OCI-LY3 (cell line): Measurements from ENCODE around the gene IGFALS.

Source experiments
- EZH2phosphoT487 ChIP-seq: fragments of 200-600 bp; shearing (Covaris generic); IDR thresholded peaks from 2 replicates; pipeline ENCODE4 v1.6.1; 2018; ENCODE audit warnings: antibody characterized with exemption, mixed run types, low read depth
- TF ChIP-seq, protein P1 (sequence below): fragments of 200-600, 300-600 bp; sonication (generic); IDR thresholded peaks from 2 replicates; pipeline ENCODE4 v1.5.1; 2014; ENCODE audit warnings: antibody characterized with exemption, low read length, low read depth

DNA sequence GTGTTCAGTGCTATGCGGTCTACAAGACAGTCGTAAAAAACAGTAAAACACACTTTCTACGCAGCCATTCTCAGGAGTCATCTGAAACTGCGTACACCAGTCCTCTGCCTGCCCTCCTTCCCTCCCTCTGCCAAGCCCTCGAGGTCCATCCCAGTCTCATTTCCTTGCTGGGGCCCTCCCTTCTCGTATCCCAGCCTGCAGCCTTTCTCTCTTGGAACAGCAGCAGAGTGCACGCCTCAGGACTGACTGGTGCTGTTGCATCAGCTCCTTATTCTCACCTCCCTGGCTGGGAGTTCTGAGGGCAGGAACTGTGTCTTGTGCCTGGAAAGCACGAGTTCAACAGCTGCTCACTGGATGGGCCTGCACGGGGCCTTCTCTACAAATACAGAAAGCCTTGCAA lies 46.0 kb upstream of the IGFALS start:
- TF ChIP-seq, protein P1, sequence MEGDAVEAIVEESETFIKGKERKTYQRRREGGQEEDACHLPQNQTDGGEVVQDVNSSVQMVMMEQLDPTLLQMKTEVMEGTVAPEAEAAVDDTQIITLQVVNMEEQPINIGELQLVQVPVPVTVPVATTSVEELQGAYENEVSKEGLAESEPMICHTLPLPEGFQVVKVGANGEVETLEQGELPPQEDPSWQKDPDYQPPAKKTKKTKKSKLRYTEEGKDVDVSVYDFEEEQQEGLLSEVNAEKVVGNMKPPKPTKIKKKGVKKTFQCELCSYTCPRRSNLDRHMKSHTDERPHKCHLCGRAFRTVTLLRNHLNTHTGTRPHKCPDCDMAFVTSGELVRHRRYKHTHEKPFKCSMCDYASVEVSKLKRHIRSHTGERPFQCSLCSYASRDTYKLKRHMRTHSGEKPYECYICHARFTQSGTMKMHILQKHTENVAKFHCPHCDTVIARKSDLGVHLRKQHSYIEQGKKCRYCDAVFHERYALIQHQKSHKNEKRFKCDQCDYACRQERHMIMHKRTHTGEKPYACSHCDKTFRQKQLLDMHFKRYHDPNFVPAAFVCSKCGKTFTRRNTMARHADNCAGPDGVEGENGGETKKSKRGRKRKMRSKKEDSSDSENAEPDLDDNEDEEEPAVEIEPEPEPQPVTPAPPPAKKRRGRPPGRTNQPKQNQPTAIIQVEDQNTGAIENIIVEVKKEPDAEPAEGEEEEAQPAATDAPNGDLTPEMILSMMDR: no peak
- no peak for TF ChIP-seq EZH2phosphoT487
